ENCODE data around the gene FAM83D. TPM values are rescaled to one million over a fixed set of nuclear protein-coding genes. Genes with fewer than 3 reads are reported as not detected.

Gene FAM83D
- total and polyA plus RNA-seq, 2 of the 8 experiments (the other 6 are each of a cell fraction or from before 2014, with no cell fraction given), result 60.9 to 62.6 TPM

DNA sequence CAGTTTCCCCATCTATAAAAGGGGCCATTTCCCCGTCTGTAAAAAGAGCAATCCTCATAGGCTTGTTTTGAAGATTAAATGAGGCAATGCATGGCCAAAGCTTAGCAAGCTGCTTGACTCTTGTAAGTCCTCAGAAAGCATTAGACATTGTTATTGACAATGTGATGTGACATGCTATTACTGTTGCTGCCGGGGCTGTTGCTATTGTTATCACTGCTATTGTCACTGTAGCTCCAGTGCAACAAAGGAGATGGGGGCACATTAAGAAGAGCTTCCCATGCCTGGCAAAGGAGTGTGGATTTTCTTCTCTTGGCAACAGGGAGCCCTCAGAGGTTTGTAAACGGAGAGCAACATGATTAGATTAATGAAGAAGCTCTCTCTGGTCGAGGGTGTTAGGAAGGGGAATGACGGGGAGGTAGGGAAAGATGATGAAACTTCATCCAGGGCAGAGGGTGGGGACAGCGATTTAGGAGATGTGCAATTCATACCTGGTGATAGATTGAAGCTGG is 33.1 kb upstream of the FAM83D start:
- Histone ChIP-seq H2BK20ac (ENCODE audit: low read length) (no peak overlapping the region), H3K4me3 (ENCODE audit: extremely low read depth in 1 of 4, insufficient read depth in 2 of 4, low read depth in 3 of 4, low read length in 4 of 4) (peak overlapping the region in 1 of 4 experiments; percentile 6; a peak in 1 of 8 replicates), H3K79me2 (ENCODE audit: control insufficient read depth in 1 of 2, insufficient read depth in 2 of 2, low read length in 2 of 2) (no peaks in the 10 kb centered on the region), H2BK15ac (ENCODE audit: low read length) (no peak overlapping the region), H3K14ac (ENCODE audit: insufficient read length) (no peak overlapping the region), H3K23me2 (ENCODE audit: low read depth, low read length) (no peaks in the 10 kb centered on the region; the same call in 1 of the 2 replicates), H3K36me3 (ENCODE audit: control insufficient read depth in 2 of 4, insufficient read depth in 4 of 4, low read length in 3 of 4) (no peaks in the 10 kb centered on the region), H3K4me1 (replicated peaks in 1 of 4; ENCODE audit: control insufficient read depth in 3 of 4, insufficient read depth in 4 of 4, low read length in 3 of 4) (peaks cover 3 to 10% (median 4%) of the 10 kb centered on the region in 4 experiments; a peak in 4 of 7 replicates), H4K20me1 (replicated peaks in 1 of 2; ENCODE audit: control insufficient read depth in 1 of 2, insufficient read depth in 2 of 2, low read length in 2 of 2) (peaks cover 0 to 2% of the 10 kb centered on the region in 2 experiments), H3K18ac (ENCODE audit: extremely low read depth, low read length) (0 out of 2 replicates have a peak overlapping the region, but pooled peaks have one; percentile 51), H2BK5ac (ENCODE audit: low read depth, low read length) (no peak overlapping the region), H2AK5ac (ENCODE audit: low read depth, low read length) (no peak overlapping the region), H3K27me3 (replicated peaks in 1 of 4; ENCODE audit: control insufficient read depth in 3 of 4, extremely low read depth in 1 of 4, insufficient read depth in 3 of 4, low read length in 3 of 4) (no peaks in the 10 kb centered on the region; a peak in 1 of 7 replicates), H2BK120ac (replicated peaks; ENCODE audit: low read depth, low read length) (no peak overlapping the region), H4K5ac (ENCODE audit: insufficient read length, low read depth, low read length) (no peak overlapping the region), H2AFZ (ENCODE audit: low read length) (no peak overlapping the region), H3K56ac (replicated peaks; ENCODE audit: insufficient read length, low read depth, low read length) (no peak overlapping the region), H3K27ac (ENCODE audit: low read depth, low read length) (no peak overlapping the region), H3K23ac (ENCODE audit: insufficient read length) (no peak overlapping the region), H3K9me3 (ENCODE audit: insufficient read depth in 2 of 2, low read depth in 1 of 2, low read length in 1 of 2) (no peaks in the 10 kb centered on the region), H3K4ac (replicated peaks; ENCODE audit: insufficient read length, low read depth, low read length) (no peak overlapping the region), H2BK12ac (ENCODE audit: low read depth, low read length) (no peak overlapping the region), H4K8ac (ENCODE audit: extremely low read depth, insufficient read depth, low read length) (no peak overlapping the region), H3K79me1 (ENCODE audit: low read depth, low read length) (no peaks in the 10 kb centered on the region), H3K4me2 (ENCODE audit: insufficient read depth in 1 of 2, low read depth in 2 of 2, low read length in 2 of 2) (peak overlapping the region in 1 of 2 experiments; percentile 67; a peak in 1 of 4 replicates), H3K9ac (replicated peaks in 1 of 4; ENCODE audit: extremely low read depth in 1 of 4, low read depth in 3 of 4, low read length in 3 of 4) (no peak overlapping the region), H4K91ac (replicated peaks; ENCODE audit: insufficient read length, low read length) (no peak overlapping the region)
- DNase-seq (ENCODE audit: low read depth in 1 of 2, low spot score in 2 of 2), result no peak
- no peak for FAIRE-seq
- POLR2A ChIA-PET (ENCODE audit: partially characterized antibody), result interaction anchor here (0.8 to 1.9 kb wide), 6 partner anchors 10 to 141 kb away, joined by 3 to 5 read pairs (median 3); partner anchors contain the start of gene PPP1R16B
- CTCF ChIA-PET (ENCODE audit: partially characterized antibody), result interaction anchor here (0.6 to 5.7 kb wide), 38 partner anchors 8 to 251 kb away, joined by 3 to 79 read pairs (median 4); partner anchors contain the start of genes ACTR5, FAM83D and PPP1R16B
- 68% methylated on average over 6 of the region's 6 CpGs; no CpG with 5 or more reads in 1 of the 2 experiments for WGBS, 2 experiments (ENCODE audit: extremely low coverage in 1 of 2, insufficient coverage in 1 of 2, insufficient read length in 1 of 2, insufficient replicate concordance in 2 of 2, low coverage in 1 of 2, low lambda C conversion rate in 2 of 2, missing lambda C conversion rate in 1 of 2)
- no peak for TF ChIP-seq SIRT6 (IDR thresholded peaks at IDR 0.05; ENCODE audit: low read length)
- no peak for TF ChIP-seq KDM4A (IDR thresholded peaks at IDR 0.05; ENCODE audit: low read depth, low read length, severe bottlenecking)
- TF ChIP-seq CEBPB (IDR thresholded peaks at IDR 0.05; ENCODE audit: low read depth, low read length), result no peak
- no peak for TF ChIP-seq SP4 (IDR thresholded peaks at IDR 0.05; ENCODE audit: low read length)
